ENCODE results near the gene GABBR2.

DNA sequence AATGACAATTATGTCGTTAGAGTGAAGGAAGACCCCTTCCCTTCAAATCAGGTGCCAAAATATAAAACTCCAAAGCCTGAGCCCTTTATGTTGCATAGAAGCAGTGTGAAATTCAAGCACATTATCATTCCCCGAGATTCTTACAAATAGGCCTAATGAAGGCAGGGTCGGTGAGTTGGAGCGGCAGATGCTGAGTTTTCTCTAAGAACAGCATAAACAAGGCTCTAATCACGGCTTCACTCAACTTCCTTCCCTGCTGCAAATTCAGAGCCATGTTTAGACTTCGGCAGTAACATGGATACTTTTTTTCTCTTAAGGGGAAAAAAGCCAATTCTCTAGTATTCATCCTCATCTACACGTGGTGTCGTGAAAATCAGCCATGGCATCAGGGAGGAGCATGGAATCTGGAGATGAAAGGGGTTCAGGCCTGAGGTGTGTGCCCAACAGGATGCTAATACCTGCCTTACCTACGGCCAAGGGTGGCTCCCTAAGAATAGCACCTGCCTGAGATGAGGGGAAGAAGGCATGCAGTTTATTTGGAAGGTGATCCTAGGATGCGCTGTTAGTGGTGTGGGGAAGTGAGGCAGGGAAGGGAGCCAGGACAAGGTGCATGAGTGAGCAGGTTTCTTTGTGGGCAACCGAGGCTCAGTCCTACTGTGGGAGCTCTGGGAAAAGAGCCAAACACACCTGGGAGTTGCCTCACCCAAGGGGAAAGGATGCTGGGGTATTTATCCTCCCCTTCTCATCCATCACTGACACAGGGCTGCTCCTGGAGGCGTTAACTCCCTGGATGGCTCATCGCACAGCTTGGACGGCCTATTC, 306.5 kb downstream of the GABBR2 start:
- TF ChIP-seq POLR2A (IDR thresholded peaks at IDR 0.05) = no peak
- TF ChIP-seq, protein P1, sequence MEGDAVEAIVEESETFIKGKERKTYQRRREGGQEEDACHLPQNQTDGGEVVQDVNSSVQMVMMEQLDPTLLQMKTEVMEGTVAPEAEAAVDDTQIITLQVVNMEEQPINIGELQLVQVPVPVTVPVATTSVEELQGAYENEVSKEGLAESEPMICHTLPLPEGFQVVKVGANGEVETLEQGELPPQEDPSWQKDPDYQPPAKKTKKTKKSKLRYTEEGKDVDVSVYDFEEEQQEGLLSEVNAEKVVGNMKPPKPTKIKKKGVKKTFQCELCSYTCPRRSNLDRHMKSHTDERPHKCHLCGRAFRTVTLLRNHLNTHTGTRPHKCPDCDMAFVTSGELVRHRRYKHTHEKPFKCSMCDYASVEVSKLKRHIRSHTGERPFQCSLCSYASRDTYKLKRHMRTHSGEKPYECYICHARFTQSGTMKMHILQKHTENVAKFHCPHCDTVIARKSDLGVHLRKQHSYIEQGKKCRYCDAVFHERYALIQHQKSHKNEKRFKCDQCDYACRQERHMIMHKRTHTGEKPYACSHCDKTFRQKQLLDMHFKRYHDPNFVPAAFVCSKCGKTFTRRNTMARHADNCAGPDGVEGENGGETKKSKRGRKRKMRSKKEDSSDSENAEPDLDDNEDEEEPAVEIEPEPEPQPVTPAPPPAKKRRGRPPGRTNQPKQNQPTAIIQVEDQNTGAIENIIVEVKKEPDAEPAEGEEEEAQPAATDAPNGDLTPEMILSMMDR (IDR thresholded peaks at IDR 0.05) = no peak

All from right lobe of liver (tissue), 4 donors.